HG03378 (cell line): ENCODE results near the gene MAPKAPK3.

Source experiments
- ATAC-seq: cut with Tn5 transposase; IDR thresholded peaks from one replicate; pipeline ENCODE4 v1.9.1; 2021; ENCODE audit warnings: mild to moderate bottlenecking, moderate library complexity; ENCODE audit not compliant: unreplicated experiment

MAPKAPK3 gene

DNA sequence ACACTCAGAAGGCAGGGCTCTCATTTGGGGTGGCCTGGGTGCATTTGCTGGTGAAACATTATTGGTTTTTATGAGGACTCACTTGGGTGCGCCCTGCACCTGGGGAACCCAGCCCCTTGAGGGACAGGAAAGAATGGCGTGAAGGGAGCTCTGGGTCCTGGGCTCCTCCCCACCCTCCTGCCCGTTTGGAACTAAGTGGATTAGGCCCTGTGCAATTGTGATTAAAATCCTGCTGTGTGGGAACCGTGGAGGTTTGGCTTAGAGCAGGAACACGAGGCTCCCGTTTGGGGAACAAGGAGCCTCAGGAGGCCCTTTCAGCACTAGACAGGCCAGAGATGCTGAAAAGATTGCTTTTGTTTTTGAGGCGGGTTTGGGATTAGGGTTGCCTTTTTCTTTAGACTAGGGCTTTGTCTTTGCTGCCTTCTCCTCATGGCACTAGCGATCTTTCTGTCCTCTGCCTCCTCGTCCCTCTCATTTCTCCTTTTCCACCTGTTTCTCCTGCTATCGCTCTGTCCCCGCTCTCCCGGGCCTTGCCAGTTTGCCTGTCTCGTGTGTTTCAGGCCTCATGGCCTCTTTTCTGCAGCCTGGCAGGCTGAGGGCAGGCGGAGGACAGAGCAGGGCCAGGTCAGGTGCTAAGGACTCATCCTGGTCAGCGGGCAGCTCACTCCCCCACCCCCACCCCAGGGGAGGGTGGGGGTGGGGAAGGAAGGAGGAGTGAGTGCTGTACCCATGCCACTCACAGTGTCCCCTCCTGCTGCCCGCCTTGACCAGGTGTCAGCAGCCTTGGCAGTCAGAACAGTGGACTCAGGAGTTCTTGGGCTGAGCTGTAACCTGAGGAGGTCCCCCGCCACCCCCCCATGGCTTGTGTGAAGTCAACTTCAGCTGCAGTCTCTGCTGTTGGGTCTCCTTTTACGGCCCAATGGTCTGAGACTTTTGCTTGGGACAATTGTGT lies 8.6 kb downstream of the MAPKAPK3 start:
- ATAC-seq, result no peak

DNA sequence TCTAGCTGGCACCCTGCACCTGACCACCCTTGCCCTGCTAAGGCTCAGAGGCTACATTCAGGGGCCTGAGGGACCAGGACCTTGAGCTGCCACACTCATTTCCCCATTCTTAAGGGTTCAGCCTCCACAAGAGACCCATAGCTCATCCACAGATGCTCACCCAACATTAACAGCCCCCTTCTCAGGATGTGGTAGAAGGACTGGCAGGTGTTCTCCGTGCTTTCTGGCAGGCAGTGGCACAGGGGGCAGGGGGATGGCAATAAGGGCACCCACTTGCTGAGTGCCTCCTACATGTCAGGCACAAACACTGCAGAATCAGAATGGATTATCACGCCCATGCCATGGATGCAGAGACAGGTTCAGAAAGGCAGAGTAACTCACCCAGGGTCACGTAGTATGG lies 9.4 kb downstream of the MAPKAPK3 start:
- ATAC-seq, result no peak

DNA sequence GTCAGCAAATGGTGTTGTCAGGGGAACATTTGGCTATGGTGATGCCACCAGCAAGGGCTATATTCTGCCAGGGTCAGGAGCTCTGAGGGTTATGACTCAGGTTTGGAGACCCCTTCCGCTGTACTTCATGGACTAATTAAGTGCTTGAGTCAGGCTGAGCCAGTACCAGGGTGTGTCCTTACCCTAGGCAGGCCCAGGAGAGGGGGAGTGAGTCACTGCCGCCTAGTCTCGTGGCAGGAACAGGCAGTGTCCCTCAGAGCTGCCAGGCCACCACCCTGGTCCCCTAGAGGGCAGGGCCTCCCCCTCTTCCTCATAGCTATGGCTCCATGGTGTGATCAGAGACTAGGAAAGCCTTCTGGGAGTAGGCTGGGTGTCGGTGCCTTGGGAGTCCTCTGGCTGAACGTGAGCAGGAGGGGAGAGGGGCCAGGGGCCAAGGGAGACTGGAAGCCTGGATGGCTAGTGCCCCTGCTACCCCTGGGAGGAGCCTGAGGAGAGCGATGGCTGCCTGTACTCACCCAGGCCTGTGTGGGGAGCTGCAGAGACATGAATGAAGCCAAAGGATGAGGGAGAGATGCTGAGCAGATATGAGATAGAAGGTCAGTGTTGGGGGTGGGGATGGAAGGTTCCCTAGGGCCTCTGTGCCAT lies 10.6 kb downstream of the MAPKAPK3 start:
- ATAC-seq, result no peak

DNA sequence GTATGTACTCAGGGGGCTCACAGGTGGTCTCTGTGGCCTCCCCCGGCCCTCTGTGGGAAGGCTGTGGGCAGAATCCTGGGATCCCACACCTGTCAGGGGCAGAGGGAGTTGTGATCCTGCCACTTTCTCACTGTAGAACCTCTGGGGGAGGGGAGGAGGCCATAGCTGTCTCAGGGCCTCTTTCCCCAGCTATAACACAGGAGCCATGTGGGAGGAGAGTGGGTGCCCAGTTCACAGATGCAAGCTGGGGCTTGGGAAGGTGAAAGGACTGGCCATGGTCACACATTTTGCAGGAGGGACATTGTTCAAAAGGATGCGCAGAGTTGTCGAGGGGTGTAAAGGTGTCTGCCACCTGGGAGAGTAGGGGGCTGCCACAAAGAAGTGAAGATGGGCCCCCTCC lies 11.7 kb downstream of the MAPKAPK3 start:
- ATAC-seq, result no peak

DNA sequence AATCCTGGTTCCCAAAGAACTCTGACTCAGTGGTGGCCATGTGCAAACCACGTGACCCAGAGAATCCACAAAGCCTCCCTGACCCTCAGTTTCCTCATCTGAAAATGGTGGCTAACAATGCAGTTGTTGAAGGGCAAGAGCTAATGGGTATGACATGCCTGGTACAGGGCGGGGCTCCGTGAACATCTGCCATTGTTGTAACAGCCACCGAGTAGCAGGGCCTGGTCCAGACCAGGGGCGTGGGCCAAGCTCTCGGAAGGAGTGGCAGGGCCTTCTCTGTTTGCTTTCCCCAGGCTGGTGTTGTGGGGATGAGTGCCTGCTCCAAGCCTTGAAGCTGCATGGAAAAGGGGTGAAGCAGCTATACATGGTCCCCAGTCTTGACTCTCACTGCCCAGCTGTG lies 13.4 kb downstream of the MAPKAPK3 start:
- no peak for ATAC-seq

DNA sequence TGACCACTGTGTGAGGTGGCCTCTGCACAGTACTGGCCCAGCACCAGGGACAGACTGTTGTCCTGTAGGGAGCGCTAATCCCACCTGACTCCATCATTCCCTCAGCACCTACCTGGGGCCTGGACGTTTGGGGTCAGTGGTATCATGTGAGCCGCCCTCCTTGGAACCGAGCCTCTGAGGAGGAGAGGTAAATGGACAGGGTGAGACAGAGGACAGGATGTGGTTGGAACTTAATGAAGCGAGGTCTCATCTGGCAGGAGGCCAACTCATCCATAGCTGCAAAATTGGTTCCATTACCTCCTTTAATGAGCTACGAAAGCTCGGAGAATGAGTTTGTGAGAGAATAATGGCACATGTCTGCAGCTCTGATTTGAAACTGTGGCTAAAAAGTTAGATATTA lies 13.9 kb downstream of the MAPKAPK3 start:
- no peak for ATAC-seq

DNA sequence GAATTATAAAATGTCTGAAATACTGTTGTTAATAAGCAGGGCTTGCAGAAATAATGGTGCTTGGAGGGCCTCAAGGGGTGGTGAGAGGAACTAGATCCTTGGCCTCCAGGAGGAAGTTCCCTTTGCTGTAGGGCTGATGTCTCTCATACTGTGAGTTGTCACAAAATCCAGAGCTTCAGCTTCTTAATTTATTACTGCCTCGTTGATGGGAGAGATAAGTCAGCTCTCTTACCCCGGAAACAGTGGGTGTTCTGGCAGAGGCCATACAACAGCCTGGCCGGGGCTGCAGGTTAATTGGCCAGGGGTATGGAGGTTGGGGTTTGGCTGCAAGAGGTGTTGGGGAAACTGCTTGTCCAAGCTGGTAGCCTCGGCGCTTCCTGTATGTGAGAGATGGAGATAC lies 15.5 kb downstream of the MAPKAPK3 start:
- no peak for ATAC-seq

DNA sequence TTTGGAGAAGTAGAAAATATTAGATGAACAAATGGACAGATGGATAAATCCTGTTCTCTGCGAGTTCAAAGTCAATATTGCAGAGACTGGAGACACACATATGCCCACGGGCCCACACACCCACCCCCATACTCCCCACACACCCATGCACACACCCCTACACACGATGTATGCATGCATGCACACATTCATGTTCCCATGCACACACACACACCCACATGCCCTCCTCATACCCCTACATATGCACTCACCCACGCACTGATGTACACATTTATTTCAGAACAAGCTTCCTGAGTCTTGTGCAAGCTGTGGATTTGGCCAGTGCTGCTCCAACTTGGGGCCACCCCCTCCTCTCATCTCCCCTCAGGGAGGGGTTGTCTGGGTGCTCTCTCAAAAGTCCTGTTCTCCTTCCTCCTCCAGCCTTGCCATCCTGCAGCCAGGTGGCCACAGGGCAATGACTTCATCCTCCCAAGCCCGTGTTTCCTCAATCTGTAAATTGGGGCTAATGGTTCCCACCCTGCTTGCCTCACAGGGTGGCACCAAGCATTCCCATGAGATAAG lies 16.4 kb downstream of the MAPKAPK3 start:
- ATAC-seq, result no peak

DNA sequence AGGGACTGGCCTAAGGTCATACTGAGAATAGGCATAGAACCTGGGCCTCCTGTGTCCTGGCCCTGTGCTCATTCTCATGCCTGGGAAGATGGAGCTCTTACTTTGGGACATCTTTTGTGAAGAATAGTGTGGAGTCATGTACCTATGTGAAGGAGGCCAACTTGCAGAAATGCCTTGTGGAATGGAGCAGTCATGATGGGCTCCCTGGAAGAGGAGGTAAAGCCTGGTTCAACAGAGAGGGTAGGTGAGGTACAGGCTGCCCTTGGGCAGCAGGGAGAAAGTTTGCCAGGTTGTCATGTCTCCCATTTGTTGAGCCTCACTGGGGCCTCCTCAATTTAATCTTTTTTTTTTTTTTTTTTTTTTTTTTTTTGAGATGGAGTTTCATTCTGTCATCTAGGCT lies 18.1 kb downstream of the MAPKAPK3 start:
- no peak for ATAC-seq

DNA sequence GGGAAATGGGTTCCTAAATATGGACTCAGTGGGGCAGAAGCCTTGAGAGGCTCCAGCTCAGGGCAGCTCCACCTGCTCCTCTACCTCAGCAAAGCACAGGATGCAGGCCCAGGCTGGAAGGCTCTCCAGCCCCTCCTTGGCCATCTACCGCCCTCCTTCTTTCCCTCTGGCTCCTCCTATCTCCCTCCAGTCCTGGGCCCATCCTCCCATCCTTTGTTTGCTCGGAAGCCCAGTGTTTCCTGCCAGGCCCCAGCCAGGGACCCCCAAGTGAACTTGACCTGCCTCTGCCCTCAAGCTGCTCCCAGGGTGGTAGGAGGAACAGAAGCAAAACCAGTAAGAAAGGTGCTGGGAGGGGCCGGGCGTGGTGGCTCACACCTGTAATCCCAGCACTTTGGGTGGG lies 20.1 kb downstream of the MAPKAPK3 start:
- ATAC-seq, result no peak

DNA sequence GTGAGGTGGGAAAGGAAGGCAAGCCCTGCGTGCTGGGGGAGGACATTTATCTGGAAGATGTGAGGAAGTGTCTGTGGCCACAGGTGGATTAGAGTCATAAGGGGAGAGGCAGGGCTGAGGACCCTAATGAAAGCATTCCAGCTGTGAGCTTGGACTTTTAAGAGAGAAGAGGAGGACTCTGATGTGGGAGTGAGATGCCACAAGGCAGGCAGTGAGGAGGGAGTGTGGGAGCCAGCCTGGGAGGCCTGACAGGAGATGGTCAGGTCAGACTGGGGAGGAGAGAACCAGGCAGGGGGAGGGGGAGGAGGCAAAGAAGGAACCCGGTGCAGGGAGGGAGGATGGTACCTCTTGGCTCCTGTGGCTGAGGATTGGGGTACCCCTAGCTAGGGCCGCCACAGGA lies 21.0 kb downstream of the MAPKAPK3 start:
- ATAC-seq, result no peak

DNA sequence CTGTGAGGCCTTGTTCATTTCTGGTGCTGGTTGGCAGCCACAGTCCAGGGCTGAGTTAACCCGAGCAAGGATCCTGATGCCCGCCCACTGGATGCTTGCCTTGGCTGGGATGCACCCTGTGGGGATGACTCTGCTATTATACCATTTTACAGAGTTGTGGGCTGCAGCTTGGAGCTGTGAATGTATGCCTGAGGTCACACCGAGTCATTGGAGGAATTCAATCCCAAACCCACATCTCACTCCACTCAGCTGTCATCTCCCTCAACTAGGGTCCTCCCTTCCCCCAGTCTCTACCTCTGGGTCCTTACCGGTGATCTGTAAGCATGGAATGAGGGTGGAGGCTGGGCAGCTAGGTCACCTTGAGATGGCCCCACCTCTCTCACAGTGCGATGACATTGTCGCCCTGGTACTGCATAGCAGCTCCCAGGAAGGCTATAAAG lies 22.1 kb downstream of the MAPKAPK3 start:
- no peak for ATAC-seq

DNA sequence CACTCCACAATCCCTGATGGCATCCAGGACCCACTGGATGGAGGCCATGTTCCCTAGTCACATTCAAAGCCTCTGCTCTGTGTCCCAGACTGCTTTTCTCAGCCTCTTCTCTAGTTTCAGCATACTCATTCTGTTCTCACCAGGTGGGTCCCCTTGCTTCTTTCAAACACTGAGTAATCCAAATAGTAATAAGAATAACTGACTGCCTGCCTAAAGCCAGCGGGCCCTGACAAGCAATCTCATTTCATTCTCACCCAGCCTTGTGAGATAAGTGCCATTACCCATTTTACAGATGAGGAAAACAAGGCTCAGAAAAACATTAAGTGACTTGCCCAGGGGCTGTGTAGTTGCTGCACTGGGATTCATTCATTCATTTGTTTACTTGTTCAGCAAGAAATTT lies 25.4 kb downstream of the MAPKAPK3 start:
- no peak for ATAC-seq

DNA sequence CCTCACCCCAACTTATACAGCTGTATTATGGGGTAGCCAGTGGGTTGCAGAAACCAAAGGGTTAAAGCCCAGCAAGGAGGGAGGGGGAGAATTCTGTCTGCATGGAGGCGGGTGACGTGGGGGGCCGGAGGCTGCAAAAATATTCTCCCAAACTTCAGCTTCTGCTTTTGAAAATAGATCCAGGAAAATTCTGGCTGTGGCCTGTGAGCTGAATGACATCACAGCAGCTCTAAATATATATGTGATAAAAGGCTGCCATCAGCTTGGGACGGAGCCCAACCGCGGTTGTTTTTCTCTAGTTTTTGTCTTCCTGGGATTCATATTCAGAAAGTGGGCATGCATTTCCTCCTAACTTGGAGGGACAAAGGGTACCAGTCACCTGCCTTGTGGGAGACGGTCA lies 27.6 kb downstream of the MAPKAPK3 start:
- no peak for ATAC-seq

DNA sequence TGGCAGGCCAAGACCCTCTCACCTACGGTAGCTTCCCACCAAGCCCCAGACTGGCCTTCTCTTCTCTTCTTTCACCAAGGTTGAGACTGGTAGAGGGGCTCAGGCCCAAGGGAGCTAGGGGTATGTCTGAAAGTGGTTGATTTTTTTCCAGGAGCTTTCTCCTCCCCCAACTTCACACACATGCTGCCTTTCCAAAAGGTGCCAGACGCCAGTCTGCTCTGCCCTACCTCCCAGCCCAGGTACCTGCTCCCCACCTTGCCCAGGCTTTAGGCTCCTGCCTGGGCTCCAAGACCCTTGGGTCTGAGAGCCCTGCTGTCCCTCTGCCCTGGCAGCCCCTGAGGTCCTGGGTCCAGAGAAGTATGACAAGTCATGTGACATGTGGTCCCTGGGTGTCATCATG lies 28.4 kb downstream of the MAPKAPK3 start:
- no peak for ATAC-seq

DNA sequence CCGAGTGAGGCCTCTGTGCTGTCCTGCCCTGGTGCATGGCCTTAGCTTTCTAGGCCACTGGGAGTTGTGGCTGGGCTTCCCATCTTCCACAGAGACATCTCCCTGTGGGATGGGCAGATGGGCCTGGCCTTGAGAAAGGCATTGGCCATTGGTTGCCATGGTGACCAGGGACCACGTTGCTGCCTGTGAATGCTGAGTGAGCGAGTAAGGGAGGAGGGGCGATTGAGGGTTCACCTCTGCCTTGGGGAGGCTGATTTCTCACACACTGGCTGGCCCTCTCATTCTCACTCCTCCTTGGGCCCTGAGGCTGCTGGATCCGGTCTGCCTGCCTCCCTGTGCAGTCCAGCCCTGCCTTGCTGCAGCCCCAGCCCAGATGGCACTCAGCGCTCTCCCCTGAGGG lies 31.4 kb downstream of the MAPKAPK3 start:
- no peak for ATAC-seq

DNA sequence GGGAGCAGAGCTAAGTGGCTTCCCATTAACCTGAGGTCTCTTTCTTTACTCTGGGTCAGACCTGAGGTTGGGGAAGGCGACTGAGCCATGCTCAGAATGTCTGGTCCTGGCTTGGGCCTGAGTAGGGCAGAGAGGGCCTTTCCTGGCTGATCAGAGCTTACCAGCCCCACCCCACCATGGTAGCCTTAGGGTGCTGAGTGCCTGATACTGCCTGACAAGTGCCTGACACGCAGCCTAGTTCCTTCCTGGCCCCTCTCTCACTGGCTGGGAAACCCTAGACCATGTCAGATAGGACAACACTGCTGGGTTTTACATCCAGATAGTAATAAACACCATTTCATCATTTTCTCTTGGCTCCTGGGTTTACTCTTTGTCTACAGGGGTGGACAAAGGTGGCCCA lies 32.0 kb downstream of the MAPKAPK3 start:
- ATAC-seq, result no peak

DNA sequence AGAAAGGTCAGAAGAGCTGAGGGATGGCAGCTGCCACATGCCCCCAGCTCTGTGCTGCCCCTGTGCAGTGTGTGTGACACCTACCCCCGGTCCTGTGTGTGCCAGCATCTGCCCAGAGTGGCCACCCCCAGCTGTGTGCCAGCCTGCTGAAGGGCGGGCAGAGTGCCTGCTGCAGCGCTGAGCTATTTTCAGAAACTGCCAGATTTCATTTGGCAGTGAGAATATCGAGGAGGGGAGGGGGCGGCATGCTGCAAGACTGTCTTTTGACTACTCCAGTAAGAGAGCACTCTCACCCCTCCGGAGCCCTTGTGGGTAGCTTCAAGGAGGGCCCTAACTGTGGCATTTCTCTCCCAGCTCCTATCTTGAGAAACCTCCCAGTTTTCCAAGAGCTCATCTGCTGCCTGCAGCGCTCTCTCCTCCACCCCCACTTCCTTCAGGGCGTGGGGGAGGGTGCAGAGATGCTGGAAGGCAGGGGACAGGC lies 32.5 kb downstream of the MAPKAPK3 start:
- no peak for ATAC-seq

DNA sequence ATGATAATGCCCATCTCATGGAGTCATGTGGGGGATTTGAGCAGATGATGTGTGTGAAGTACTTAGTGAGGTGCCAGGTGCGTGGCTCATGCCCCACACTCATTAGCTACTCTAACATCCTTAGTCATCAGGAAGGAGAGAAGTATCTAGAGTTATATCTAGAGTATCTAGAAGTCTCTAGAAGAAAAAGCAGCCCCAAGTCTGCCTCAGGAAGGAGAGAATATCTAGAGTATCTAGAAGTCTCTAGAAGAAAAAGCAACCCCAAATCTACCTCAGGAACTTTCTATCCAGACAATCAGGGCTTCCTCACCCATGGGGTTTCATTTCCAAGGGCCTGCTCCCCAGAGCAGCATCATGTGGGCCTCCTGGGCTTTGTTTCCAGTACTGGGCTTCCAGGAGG lies 33.1 kb downstream of the MAPKAPK3 start:
- ATAC-seq, result no peak

DNA sequence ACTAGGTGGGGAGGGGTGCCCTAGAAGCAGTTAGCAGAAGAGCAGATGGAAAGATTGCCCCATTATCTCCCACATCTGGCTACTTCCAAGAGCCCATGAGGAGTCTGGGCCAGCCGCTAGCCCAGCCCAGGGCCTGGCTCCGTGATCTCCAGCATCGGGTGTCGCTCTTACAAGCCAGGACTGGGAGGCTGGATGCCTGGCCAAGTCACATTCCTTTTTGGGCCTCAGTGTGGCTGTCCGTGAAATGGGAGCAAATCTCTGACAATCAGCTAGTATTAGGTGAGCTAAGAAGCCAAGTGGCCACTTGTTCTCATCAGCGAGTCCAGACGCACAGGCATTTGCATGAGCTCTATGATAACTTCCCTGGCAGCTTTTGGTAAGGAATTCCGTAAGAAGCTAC lies 34.5 kb downstream of the MAPKAPK3 start:
- ATAC-seq, result no peak

DNA sequence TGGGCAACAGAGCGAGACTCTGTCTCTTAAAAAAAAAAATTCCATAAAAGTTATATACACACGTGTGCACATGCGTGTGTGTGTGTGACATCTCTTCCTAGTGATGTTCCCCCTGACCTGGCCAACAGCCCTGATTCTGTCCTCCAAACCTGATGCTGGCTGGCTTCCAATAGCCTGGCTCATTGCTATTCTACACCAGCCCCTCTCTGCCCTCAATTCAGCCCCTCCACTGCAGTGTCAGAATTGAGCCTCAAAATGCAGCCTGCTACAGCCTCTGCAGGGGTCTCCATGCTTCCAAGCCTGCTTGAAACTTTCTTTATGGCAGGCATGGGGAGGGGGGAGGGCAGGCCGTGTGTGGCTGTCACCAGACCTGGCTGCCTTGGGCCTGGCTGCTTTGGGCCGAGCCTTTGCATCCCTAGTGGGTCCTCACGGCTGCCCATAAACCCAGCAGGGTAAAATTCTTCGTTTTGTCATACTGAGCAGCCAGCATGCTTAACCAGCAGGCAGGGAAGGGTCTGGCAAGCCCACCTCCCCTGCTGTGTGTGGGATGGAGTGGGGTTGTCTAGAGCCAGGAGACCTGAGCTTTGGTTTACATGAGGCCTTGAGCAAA lies 35.1 kb downstream of the MAPKAPK3 start:
- ATAC-seq, result no peak
